Progenitor cell of endocrine pancreas (in vitro differentiated cells): ENCODE data around the gene RBMS1. TPM values are rescaled to one million over a fixed set of nuclear protein-coding genes. Genes with fewer than 3 reads are reported as not detected.

ENCODE experiments used
- DNase-seq: peaks from one replicate; pipeline ENCODE4 v3.0.0; 2021; ENCODE audit warnings: low spot score; ENCODE audit not compliant: unreplicated experiment
- H3K27ac Mint-ChIP-seq: 2 replicates; pipeline ENCODE4 v1.8.0; 2021; ENCODE audit warnings: mild to moderate bottlenecking, moderate library complexity, mixed read lengths
- H3K27me3 Mint-ChIP-seq: 2 replicates; pipeline ENCODE4 v1.8.0; 2021; ENCODE audit warnings: mixed read lengths
- H3K36me3 Mint-ChIP-seq: 2 replicates; pipeline ENCODE4 v1.8.0; 2022; ENCODE audit warnings: mixed read lengths; ENCODE audit not compliant: insufficient read depth
- H3K4me1 Mint-ChIP-seq: 2 replicates; pipeline ENCODE4 v1.8.0; 2021; ENCODE audit warnings: low read depth, mixed read lengths
- H3K4me3 Mint-ChIP-seq: 2 replicates; pipeline ENCODE4 v1.8.0; 2021; ENCODE audit warnings: low read depth, mild to moderate bottlenecking, moderate library complexity, mixed read lengths
- H3K9me3 Mint-ChIP-seq: 2 replicates; pipeline ENCODE4 v1.8.0; 2021; ENCODE audit warnings: low read depth, mixed read lengths
- CTCF ChIP-seq: fragments of 200-600 bp; sonication (generic); IDR thresholded peaks from one replicate; pipeline ENCODE4 v1.5.0; 2021; ENCODE audit warnings: antibody characterized with exemption, mild to moderate bottlenecking; ENCODE audit not compliant: unreplicated experiment
- total RNA-seq: library from RNA; stranded (reverse); gene quantifications from 2 replicates; pipeline ENCODE4 v1.2.1, GENCODE V29; 2021

Gene RBMS1
- total RNA-seq, 1 donor from 2014 or later, result 59.8 TPM

GRCh38 chr2:160420711-160421110, 72.9 kb downstream of the RBMS1 start:
- Mint-ChIP-seq H3K27ac (no peak overlapping the region), H3K4me1 (peaks cover 2% of the 10 kb centered on the region), H3K4me3 (no peak overlapping the region), H3K27me3 (no peaks in the 10 kb centered on the region), H3K36me3 (peaks cover 2% of the 10 kb centered on the region), H3K9me3 (no peaks in the 10 kb centered on the region)
- DNase-seq, result no peak
- no peak for TF ChIP-seq CTCF

GRCh38 chr2:160419776-160420505, 73.7 kb downstream of the RBMS1 start:
- DNase-seq, result no peak
- peaks cover 2% of the 10 kb centered on the region for H3K4me1 Mint-ChIP-seq
- H3K27me3 Mint-ChIP-seq, result no peaks in the 10 kb centered on the region
- no peak overlapping the region for H3K27ac Mint-ChIP-seq
- H3K9me3 Mint-ChIP-seq, result no peaks in the 10 kb centered on the region
- no peak for TF ChIP-seq CTCF
- no peak overlapping the region for H3K4me3 Mint-ChIP-seq
- peaks cover 2% of the 10 kb centered on the region for H3K36me3 Mint-ChIP-seq

GRCh38 chr2:160418853-160419252, 74.8 kb downstream of the RBMS1 start:
- Mint-ChIP-seq H3K4me1 (peaks cover 2% of the 10 kb centered on the region), H3K27me3 (no peaks in the 10 kb centered on the region), H3K4me3 (no peak overlapping the region), H3K9me3 (no peaks in the 10 kb centered on the region), H3K27ac (no peak overlapping the region), H3K36me3 (peaks cover 2% of the 10 kb centered on the region)
- DNase-seq, result no peak
- no peak for TF ChIP-seq CTCF

- Mint-ChIP-seq H3K4me1 (peaks cover 2% of the 10 kb centered on the region), H3K9me3 (no peaks in the 10 kb centered on the region), H3K4me3 (no peak overlapping the region), H3K36me3 (peaks cover 2% of the 10 kb centered on the region), H3K27me3 (no peaks in the 10 kb centered on the region), H3K27ac (no peak overlapping the region)
- no peak for DNase-seq
- TF ChIP-seq CTCF, result no peak
These were observed 75.2 kb downstream of the RBMS1 start for GRCh38 chr2:160418398-160418765.

GRCh38 chr2:160417745-160418397, 75.7 kb downstream of the RBMS1 start:
- Mint-ChIP-seq H3K36me3 (peaks cover 2% of the 10 kb centered on the region), H3K4me1 (peaks cover 2% of the 10 kb centered on the region), H3K4me3 (no peak overlapping the region), H3K27me3 (no peaks in the 10 kb centered on the region), H3K27ac (no peak overlapping the region), H3K9me3 (no peaks in the 10 kb centered on the region)
- no peak for DNase-seq
- TF ChIP-seq CTCF, result no peak
